Stimulated activated effector memory CD8-positive, alpha-beta T cell treated with anti-CD3 and anti-CD28 coated beads, Interleukin-12 subunit alpha, Interleukin-12 subunit beta, amount 100 ng/mL, for 72 hours (primary cell): Measurements from ENCODE around the gene CEP128.

Experiments
- ATAC-seq: fragments of 150-1000 bp; cut with Tn5 transposase; 2 replicates; pipeline ENCODE4 v1.10.0; 2021
- DNase-seq, 2 donors: peaks; one replicate each; pipeline ENCODE4 v3.0.0; 2021 to 2022; ENCODE audit warnings: low spot score in 2 of 2
- H3K27ac Mint-ChIP-seq: one replicate; pipeline ENCODE4 v1.8.0; 2022; ENCODE audit warnings: mild to moderate bottlenecking, mixed read lengths
- H3K36me3 Mint-ChIP-seq: one replicate; pipeline ENCODE4 v1.8.0; 2022; ENCODE audit warnings: mild to moderate bottlenecking, mixed read lengths
- H3K4me1 Mint-ChIP-seq: one replicate; pipeline ENCODE4 v1.8.0; 2022; ENCODE audit warnings: mixed read lengths
- H3K4me3 Mint-ChIP-seq: one replicate; pipeline ENCODE4 v1.8.0; 2022; ENCODE audit warnings: mild to moderate bottlenecking, mixed read lengths
- H3K9me3 Mint-ChIP-seq: one replicate; pipeline ENCODE4 v1.8.0; 2022; ENCODE audit warnings: mixed read lengths

Gene CEP128

DNA sequence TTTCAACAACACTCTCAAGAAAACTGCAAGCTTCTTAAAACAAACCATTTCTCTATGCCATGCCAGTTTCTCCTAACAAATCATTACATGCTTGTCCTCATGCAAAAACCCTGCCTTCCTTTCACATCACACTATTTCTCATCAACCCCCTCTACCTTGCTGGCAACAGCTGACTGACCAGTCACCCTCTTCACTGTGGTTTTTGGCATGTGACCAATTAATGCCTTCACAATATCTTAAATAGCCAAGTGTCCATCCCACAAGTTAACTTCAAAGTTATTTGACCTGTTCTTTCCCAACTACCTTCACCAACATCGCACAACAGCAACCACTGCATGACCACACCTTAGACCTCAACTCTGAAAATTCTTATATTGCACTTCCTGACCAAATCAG, 159.6 kb downstream of the CEP128 start:
- H3K4me1 Mint-ChIP-seq = no peaks in the 10 kb centered on the region
- no peak for DNase-seq
- no peaks in the 10 kb centered on the region for H3K9me3 Mint-ChIP-seq
- H3K36me3 Mint-ChIP-seq = no peaks in the 10 kb centered on the region
- no peak for ATAC-seq
- no peak overlapping the region for H3K27ac Mint-ChIP-seq
- no peak overlapping the region for H3K4me3 Mint-ChIP-seq

GRCh38 chr14:80780500-80780899, 161.0 kb downstream of the CEP128 start:
- Mint-ChIP-seq H3K27ac (no peak overlapping the region), H3K4me1 (no peaks in the 10 kb centered on the region), H3K9me3 (no peaks in the 10 kb centered on the region), H3K4me3 (no peak overlapping the region), H3K36me3 (no peaks in the 10 kb centered on the region)
- ATAC-seq = no peak
- no peak for DNase-seq

DNA sequence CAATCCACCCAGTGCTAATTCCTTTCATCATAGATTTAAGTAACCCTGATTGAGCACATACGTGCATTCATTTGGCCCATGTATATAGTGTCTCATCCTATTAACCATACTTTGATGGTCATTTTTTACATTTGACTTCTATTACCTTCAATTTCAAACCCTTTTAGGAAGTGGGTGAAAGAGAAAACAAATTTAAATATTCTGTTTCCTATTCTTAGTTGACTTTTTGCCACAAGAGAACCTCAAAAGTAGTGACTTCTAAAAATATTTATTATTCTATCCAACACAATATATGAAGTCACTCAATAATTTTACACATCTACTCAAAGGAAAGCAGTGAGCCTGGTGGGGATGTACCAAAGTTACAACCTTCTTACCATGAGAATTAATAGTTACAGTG, 164.9 kb downstream of the CEP128 start:
- Mint-ChIP-seq H3K9me3 (no peaks in the 10 kb centered on the region), H3K4me1 (no peaks in the 10 kb centered on the region), H3K36me3 (no peaks in the 10 kb centered on the region), H3K27ac (no peak overlapping the region), H3K4me3 (no peak overlapping the region)
- DNase-seq (no peak), ATAC-seq (no peak)

DNA sequence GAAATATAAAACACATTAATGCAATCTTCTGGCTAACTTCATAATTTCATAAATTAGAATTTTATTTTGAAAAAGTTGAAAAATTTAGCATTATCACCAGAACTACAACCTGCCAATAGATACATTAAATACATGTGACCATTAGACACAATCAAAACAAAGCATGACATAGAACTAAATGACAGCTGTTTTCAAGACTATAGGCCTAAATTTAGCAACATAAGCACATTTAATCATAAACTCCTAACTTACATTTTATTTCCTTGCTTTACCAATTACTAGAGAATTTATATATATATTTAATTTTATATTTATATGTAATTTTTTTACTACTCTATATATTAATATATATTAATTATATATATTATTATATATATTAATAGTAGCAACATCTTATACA, 165.4 kb downstream of the CEP128 start:
- H3K4me3 Mint-ChIP-seq = no peak overlapping the region
- H3K27ac Mint-ChIP-seq = no peak overlapping the region
- DNase-seq = no peak
- H3K36me3 Mint-ChIP-seq = no peaks in the 10 kb centered on the region
- ATAC-seq = no peak
- no peaks in the 10 kb centered on the region for H3K9me3 Mint-ChIP-seq
- H3K4me1 Mint-ChIP-seq = no peaks in the 10 kb centered on the region

- no peaks in the 10 kb centered on the region for H3K36me3 Mint-ChIP-seq
- H3K4me3 Mint-ChIP-seq = no peak overlapping the region
These were observed 169.0 kb downstream of the CEP128 start for GRCh38 chr14:80772504-80772903.

GRCh38 chr14:80771201-80771600, 170.3 kb downstream of the CEP128 start:
- DNase-seq = no peak
- Mint-ChIP-seq H3K4me1 (no peaks in the 10 kb centered on the region), H3K36me3 (no peaks in the 10 kb centered on the region), H3K27ac (no peak overlapping the region), H3K4me3 (no peak overlapping the region), H3K9me3 (no peaks in the 10 kb centered on the region)
- ATAC-seq = no peak

More at GRCh38 chr14:80772504-80772903, 169.0 kb downstream of the CEP128 start:
- DNase-seq (no peak), ATAC-seq (no peak)
- Mint-ChIP-seq H3K27ac (no peak overlapping the region), H3K4me1 (no peaks in the 10 kb centered on the region), H3K9me3 (no peaks in the 10 kb centered on the region)

DNA sequence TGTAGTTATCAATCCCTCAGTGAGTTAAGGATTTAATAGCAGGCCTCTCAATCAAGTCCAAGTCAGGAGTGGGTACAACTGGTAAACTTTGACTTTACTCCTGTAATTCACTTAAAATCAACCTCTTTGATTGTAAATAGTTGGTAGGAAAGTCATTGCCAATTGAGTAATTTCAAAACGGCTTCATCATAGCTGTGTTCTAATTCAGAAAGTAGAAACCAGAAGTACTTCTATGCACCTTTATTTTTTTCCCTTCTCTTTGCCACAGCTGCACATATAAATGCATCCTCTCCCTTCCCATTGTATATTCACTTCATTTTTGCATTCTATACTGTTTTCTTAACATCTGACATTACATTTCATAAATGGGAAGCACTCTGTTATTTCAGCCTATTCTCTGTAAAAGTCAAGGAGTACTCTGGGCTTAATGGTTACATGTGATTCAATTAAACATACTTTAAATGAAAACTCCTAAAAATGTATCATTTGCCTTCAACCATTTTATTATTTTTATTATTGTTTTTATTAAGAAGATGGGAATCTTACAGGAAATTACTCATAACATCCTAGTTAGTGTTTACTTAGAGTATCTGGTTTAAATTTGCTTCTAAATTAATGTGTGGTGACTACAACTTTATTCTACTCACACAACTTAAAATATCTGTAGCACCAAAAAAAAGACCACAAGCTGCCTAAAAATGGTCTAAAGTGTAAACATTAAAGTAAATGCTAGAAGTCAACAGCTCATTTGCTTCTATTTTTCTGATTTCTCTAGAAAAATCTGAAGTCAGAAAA, 171.2 kb downstream of the CEP128 start:
- Mint-ChIP-seq H3K4me3 (no peak overlapping the region), H3K27ac (no peak overlapping the region), H3K36me3 (no peaks in the 10 kb centered on the region), H3K9me3 (no peaks in the 10 kb centered on the region), H3K4me1 (no peaks in the 10 kb centered on the region)
- DNase-seq = no peak
- no peak for ATAC-seq

GRCh38 chr14:80768646-80769045, 172.9 kb downstream of the CEP128 start:
- Mint-ChIP-seq H3K27ac (no peak overlapping the region), H3K9me3 (no peaks in the 10 kb centered on the region), H3K36me3 (no peaks in the 10 kb centered on the region), H3K4me3 (no peak overlapping the region), H3K4me1 (no peaks in the 10 kb centered on the region)
- DNase-seq (no peak), ATAC-seq (no peak)

DNA sequence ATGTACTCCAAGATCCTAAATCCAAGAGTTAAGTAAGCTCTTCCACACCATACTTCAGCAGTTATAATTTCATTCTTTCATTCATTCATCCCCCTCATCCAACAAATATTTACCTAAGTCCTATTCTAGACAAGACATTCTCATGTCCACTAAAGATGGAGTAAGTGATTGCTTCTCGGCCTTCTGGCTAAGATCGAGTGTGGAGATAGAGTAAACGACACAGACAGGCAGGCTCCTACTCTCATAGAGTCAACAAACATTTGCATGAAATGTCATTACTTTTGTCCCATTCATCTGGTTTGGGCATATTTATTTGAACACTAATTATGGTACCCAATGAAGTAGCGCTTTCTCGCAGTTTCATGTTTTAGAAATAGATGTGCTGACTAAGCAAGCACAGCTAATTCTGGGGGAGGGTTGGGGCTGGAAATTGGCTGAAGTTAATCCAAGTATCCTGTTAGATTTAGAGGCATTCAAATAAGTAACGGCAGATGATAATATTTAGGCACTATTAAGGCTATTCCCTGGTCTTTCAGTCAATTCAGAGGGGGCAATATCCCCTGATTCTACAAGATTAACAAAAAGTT, 176.5 kb downstream of the CEP128 start:
- H3K4me3 Mint-ChIP-seq = no peak overlapping the region
- no peaks in the 10 kb centered on the region for H3K4me1 Mint-ChIP-seq
- ATAC-seq (no peak), DNase-seq (no peak)
- no peaks in the 10 kb centered on the region for H3K36me3 Mint-ChIP-seq
- no peaks in the 10 kb centered on the region for H3K9me3 Mint-ChIP-seq
- no peak overlapping the region for H3K27ac Mint-ChIP-seq

DNA sequence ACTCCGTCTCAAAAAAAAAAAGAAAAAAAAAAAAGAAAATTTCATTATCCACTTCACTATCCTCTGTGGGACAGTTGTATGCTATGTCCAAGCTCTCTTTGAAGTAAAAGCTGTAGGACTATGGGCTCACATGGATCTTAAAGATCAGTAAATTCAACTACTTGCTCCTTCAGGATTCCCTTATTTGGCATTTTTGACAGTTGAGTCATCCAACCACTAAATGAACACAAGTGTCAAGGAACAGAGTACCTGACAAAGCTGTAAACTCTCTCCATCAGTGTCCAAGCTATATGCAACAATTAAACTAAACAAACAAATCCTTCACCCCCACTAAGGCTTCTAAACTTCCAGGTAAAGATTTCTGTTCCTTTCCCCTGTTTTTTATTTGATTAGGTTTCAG, 177.0 kb downstream of the CEP128 start:
- ATAC-seq = no peak

DNA sequence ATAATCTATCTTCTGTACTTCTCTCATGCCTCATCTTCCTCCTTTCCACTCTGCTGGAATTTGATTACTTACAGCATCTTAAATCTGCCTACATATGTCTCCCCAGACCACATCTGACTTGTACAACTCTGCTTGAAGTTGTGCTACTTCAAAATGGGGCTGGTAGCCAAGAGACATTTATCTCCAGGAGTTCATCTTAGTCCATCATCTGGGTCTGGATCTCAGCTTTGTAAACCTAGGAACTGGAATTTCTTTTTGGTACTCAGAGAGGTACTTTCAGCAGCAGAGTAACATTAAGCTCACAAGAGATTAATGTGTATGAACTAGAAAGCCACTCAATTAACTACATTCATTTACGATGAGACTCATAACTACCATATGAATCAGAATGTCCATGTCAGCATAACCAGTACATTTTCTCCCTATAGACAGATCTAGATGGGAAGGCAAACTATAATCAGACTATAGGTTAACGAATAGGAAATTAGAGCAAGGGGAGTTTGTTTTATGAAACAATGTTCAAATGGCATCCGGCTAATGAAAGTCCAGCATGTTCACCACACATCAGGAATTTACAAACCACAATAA, 178.8 kb downstream of the CEP128 start:
- ATAC-seq = no peak
- Mint-ChIP-seq H3K9me3 (no peaks in the 10 kb centered on the region), H3K27ac (no peak overlapping the region), H3K4me1 (no peaks in the 10 kb centered on the region), H3K4me3 (no peak overlapping the region), H3K36me3 (no peaks in the 10 kb centered on the region)
- DNase-seq = no peak

More for the DNA sequence above, 177.0 kb downstream of the CEP128 start:
- no peaks in the 10 kb centered on the region for H3K9me3 Mint-ChIP-seq
- no peaks in the 10 kb centered on the region for H3K4me1 Mint-ChIP-seq
- H3K36me3 Mint-ChIP-seq = no peaks in the 10 kb centered on the region
- DNase-seq = no peak
- H3K27ac Mint-ChIP-seq = no peak overlapping the region
- H3K4me3 Mint-ChIP-seq = no peak overlapping the region

GRCh38 chr14:80754696-80755095, 186.8 kb downstream of the CEP128 start:
- DNase-seq (no peak), ATAC-seq (no peak)
- no peaks in the 10 kb centered on the region for H3K36me3 Mint-ChIP-seq
- no peaks in the 10 kb centered on the region for H3K4me1 Mint-ChIP-seq
- H3K9me3 Mint-ChIP-seq = no peaks in the 10 kb centered on the region
- no peak overlapping the region for H3K4me3 Mint-ChIP-seq
- no peak overlapping the region for H3K27ac Mint-ChIP-seq

GRCh38 chr14:80751285-80751684, 190.3 kb downstream of the CEP128 start:
- no peaks in the 10 kb centered on the region for H3K4me1 Mint-ChIP-seq

GRCh38 chr14:80726211-80726610, 215.3 kb downstream of the CEP128 start:
- DNase-seq = no peak

More at GRCh38 chr14:80751285-80751684, 190.3 kb downstream of the CEP128 start:
- no peak overlapping the region for H3K4me3 Mint-ChIP-seq
- H3K27ac Mint-ChIP-seq = no peak overlapping the region
- DNase-seq = no peak
- no peaks in the 10 kb centered on the region for H3K9me3 Mint-ChIP-seq
- ATAC-seq = no peak
- no peaks in the 10 kb centered on the region for H3K36me3 Mint-ChIP-seq

DNA sequence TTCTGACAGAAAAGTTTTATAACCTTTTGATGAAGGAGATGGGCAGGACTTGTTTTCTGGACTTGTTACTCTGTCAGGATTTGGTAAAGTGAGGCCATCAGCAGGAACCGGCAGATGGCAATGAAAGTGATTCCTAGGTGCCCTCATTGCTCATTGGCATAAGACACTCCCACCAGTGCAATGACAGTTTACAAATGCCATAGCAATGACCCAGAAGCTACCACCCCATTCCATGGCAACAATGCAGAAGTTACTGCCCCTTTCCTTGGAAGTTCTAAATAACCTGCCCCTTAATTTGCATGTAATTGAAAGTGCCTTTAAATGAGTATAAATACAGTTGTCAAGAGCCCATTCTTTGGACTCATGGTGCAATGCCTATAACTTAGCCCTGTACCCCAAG, 222.6 kb downstream of the CEP128 start:
- DNase-seq (no peak), ATAC-seq (no peak)
- H3K4me3 Mint-ChIP-seq = no peak overlapping the region
- no peaks in the 10 kb centered on the region for H3K9me3 Mint-ChIP-seq
- H3K4me1 Mint-ChIP-seq = peaks cover 6% of the 10 kb centered on the region
- no peak overlapping the region for H3K27ac Mint-ChIP-seq
- H3K36me3 Mint-ChIP-seq = no peaks in the 10 kb centered on the region

More at GRCh38 chr14:80726211-80726610, 215.3 kb downstream of the CEP128 start:
- Mint-ChIP-seq H3K4me1 (no peaks in the 10 kb centered on the region), H3K9me3 (no peaks in the 10 kb centered on the region), H3K36me3 (no peaks in the 10 kb centered on the region), H3K4me3 (no peak overlapping the region), H3K27ac (no peak overlapping the region)
- no peak for ATAC-seq

DNA sequence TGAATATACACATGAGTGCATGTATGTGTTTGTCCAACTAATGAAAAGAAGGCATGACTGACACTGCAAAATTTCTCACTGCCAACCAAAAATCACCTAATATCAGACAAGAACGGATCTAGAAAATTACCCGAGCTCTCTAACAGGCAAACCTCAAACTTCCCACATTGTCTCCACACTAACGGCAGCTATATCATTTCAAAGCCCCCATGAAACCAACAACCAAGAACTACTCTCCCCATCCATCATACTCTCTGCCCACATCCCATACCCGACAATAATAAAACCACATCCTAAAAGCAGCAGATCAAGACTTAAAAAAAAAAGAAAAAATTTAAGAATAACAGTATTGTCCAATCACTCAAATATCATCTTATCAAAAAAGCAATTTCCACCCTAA, 227.1 kb downstream of the CEP128 start:
- ATAC-seq (no peak), DNase-seq (no peak)
- Mint-ChIP-seq H3K27ac (no peak overlapping the region), H3K4me1 (peaks cover 6% of the 10 kb centered on the region), H3K9me3 (peaks cover 3% of the 10 kb centered on the region), H3K36me3 (no peaks in the 10 kb centered on the region), H3K4me3 (no peak overlapping the region)
